WTC11 (cell line): ENCODE measurements around the gene TRRAP. TPM values are rescaled to one million over a fixed set of nuclear protein-coding genes. Genes with fewer than 3 reads are reported as not detected.

Source experiments
- ATAC-seq: fragments of 200-7000 bp; cut with Tn5 transposase; 2 replicates; pipeline ENCODE4 v1.10.0; 2021; ENCODE audit warnings: mild to moderate bottlenecking, moderate library complexity
- CTCF ChIA-PET: fragments of 300-600 bp; sonication (Branson Sonifier 250); formaldehyde crosslinking; loops from one replicate; lab custom pipeline; 2021; ENCODE audit warnings: antibody characterized with exemption; lab: Charles Lee
- POLR2A ChIA-PET: fragments of 350-600 bp; sonication (Branson Sonifier 250); formaldehyde crosslinking; loops from one replicate; lab custom pipeline; 2021; ENCODE audit warnings: antibody characterized with exemption; lab: Charles Lee
- DNase-seq: peaks from one replicate; pipeline ENCODE4 v3.0.0; 2021; ENCODE audit warnings: low spot score
- H3K27ac Mint-ChIP-seq: 2 replicates; pipeline ENCODE4 v1.8.0; 2021; ENCODE audit warnings: mixed read lengths
- H3K27me3 Mint-ChIP-seq: 2 replicates; pipeline ENCODE4 v1.8.0; 2021; ENCODE audit warnings: low read depth, mild to moderate bottlenecking, moderate library complexity, mixed read lengths
- H3K36me3 Mint-ChIP-seq: 2 replicates; pipeline ENCODE4 v1.8.0; 2021; ENCODE audit warnings: mixed read lengths
- H3K4me1 Mint-ChIP-seq: 2 replicates; pipeline ENCODE4 v1.8.0; 2022; ENCODE audit warnings: mixed read lengths
- H3K4me3 Mint-ChIP-seq: 2 replicates; pipeline ENCODE4 v1.8.0; 2021; ENCODE audit warnings: mild to moderate bottlenecking, moderate library complexity, mixed read lengths
- H3K9me3 Mint-ChIP-seq: 2 replicates; pipeline ENCODE4 v1.8.0; 2021; ENCODE audit warnings: mixed read lengths
- AR ChIP-seq: fragments of 250-450 bp; sonication (Bioruptor Pico); IDR thresholded peaks from 2 replicates; pipeline ENCODE4 v1.9.0; 2021; ENCODE audit warnings: mild to moderate bottlenecking
- CREM ChIP-seq: sonication (generic); formaldehyde crosslinking; IDR thresholded peaks from 2 replicates; pipeline ENCODE4 v1.8.1; 2022; ENCODE audit warnings: mild to moderate bottlenecking, missing genetic modification reagents, moderate library complexity
- E2F5 ChIP-seq: sonication (generic); formaldehyde crosslinking; IDR thresholded peaks from 2 replicates; pipeline ENCODE4 v1.8.1; 2022; ENCODE audit warnings: mild to moderate bottlenecking, moderate library complexity, missing genetic modification reagents
- ELF4 ChIP-seq: sonication (generic); formaldehyde crosslinking; IDR thresholded peaks from 2 replicates; pipeline ENCODE4 v1.8.1; 2022; ENCODE audit warnings: low read depth, mild to moderate bottlenecking, moderate library complexity, missing genetic modification reagents
- EMX1 ChIP-seq: fragments of 250-450 bp; sonication (Bioruptor Pico); IDR thresholded peaks from 2 replicates; pipeline ENCODE4 v1.8.0; 2021; ENCODE audit warnings: mild to moderate bottlenecking
- ESRRA ChIP-seq: sonication (generic); formaldehyde crosslinking; IDR thresholded peaks from 2 replicates; pipeline ENCODE4 v1.8.1; 2022; ENCODE audit warnings: mild to moderate bottlenecking, missing genetic modification reagents, borderline replicate concordance
- ETV6 ChIP-seq: sonication (generic); formaldehyde crosslinking; IDR thresholded peaks from 2 replicates; pipeline ENCODE4 v1.8.1; 2022; ENCODE audit warnings: mild to moderate bottlenecking, missing genetic modification reagents
- FOXK1 ChIP-seq: sonication (generic); formaldehyde crosslinking; IDR thresholded peaks from 2 replicates; pipeline ENCODE4 v1.8.0; 2022; ENCODE audit warnings: mild to moderate bottlenecking, moderate library complexity, missing genetic modification reagents
- FOXP4 ChIP-seq: sonication (generic); formaldehyde crosslinking; IDR thresholded peaks from 2 replicates; pipeline ENCODE4 v1.8.0; 2022; ENCODE audit warnings: mild to moderate bottlenecking, missing genetic modification reagents
- GABPB1 ChIP-seq: sonication (generic); formaldehyde crosslinking; IDR thresholded peaks from 2 replicates; pipeline ENCODE4 v1.8.1; 2023; ENCODE audit warnings: mild to moderate bottlenecking, missing genetic modification reagents
- JUN ChIP-seq: sonication (generic); formaldehyde crosslinking; IDR thresholded peaks from 2 replicates; pipeline ENCODE4 v1.8.0; 2023; ENCODE audit warnings: mild to moderate bottlenecking, missing genetic modification reagents
- MAX ChIP-seq: sonication (generic); formaldehyde crosslinking; IDR thresholded peaks from 2 replicates; pipeline ENCODE4 v1.8.0; 2022; ENCODE audit warnings: mild to moderate bottlenecking, missing genetic modification reagents
- MYBL2 ChIP-seq: sonication (generic); formaldehyde crosslinking; IDR thresholded peaks from 2 replicates; pipeline ENCODE4 v1.8.1; 2023; ENCODE audit warnings: mild to moderate bottlenecking, moderate library complexity, missing genetic modification reagents
- PRRX2 ChIP-seq: fragments of 250-450 bp; sonication (Bioruptor Pico); IDR thresholded peaks from 2 replicates; pipeline ENCODE4 v1.8.0; 2021; ENCODE audit warnings: mild to moderate bottlenecking
- TEAD4 ChIP-seq: sonication (generic); formaldehyde crosslinking; IDR thresholded peaks from 2 replicates; pipeline ENCODE4 v1.8.0; 2022; ENCODE audit warnings: mild to moderate bottlenecking, missing genetic modification reagents
- ZNF138 ChIP-seq: sonication (generic); formaldehyde crosslinking; conservative IDR thresholded peaks from 2 replicates; pipeline ENCODE4 v1.8.1; 2022; ENCODE audit warnings: mild to moderate bottlenecking, moderate library complexity, missing genetic modification reagents
- ZNF232 ChIP-seq: sonication (generic); formaldehyde crosslinking; IDR thresholded peaks from 2 replicates; pipeline ENCODE4 v1.8.0; 2022; ENCODE audit warnings: mild to moderate bottlenecking, missing genetic modification reagents
- ZNF263 ChIP-seq: sonication (generic); formaldehyde crosslinking; IDR thresholded peaks from 2 replicates; pipeline ENCODE4 v1.8.1; 2022; ENCODE audit warnings: low read depth, mild to moderate bottlenecking, moderate library complexity, missing genetic modification reagents
- ZNF317 ChIP-seq: sonication (generic); formaldehyde crosslinking; IDR thresholded peaks from 2 replicates; pipeline ENCODE4 v1.8.1; 2023; ENCODE audit warnings: low read depth, mild to moderate bottlenecking, moderate library complexity, missing genetic modification reagents, borderline replicate concordance
- ZNF423 ChIP-seq: fragments of 250-450 bp; sonication (Bioruptor Pico); IDR thresholded peaks from 2 replicates; pipeline ENCODE4 v2.1.2; 2022; ENCODE audit warnings: mild to moderate bottlenecking, moderate library complexity
- ZNF512 ChIP-seq: sonication (generic); formaldehyde crosslinking; IDR thresholded peaks from 2 replicates; pipeline ENCODE4 v1.8.1; 2022; ENCODE audit warnings: missing genetic modification reagents, borderline replicate concordance
- ZNF671 ChIP-seq: fragments of 250-450 bp; sonication (Bioruptor Pico); IDR thresholded peaks from 2 replicates; pipeline ENCODE4 v1.8.0; 2021; ENCODE audit warnings: mild to moderate bottlenecking
- total RNA-seq: library from RNA; stranded (reverse); gene quantifications from 3 replicates; pipeline ENCODE4 v1.2.3, GENCODE V29; 2021

The TRRAP gene
- total RNA-seq, 1 experiment from 2014 or later: 46.5 TPM

- TF ChIP-seq ETV6: no peak
- no peak for TF ChIP-seq CREM (CRISPR knock-in tag)
- no peak for TF ChIP-seq FOXP4 (CRISPR knock-in tag)
- TF ChIP-seq ZNF317 (CRISPR knock-in tag): no peak
- TF ChIP-seq ZNF138: no peak
- TF ChIP-seq ZNF512 (CRISPR knock-in tag): no peak
- no peak for TF ChIP-seq FOXK1 (CRISPR knock-in tag)
Measured at GRCh38 chr7:99050971-99051370, 172.6 kb downstream of the TRRAP start (continued).

GRCh38 chr7:99054781-99055180 is 176.4 kb downstream of the TRRAP start:
- TF ChIP-seq MAX (CRISPR knock-in tag) (no peak), MYBL2 (CRISPR knock-in tag) (no peak), ZNF232 (no peak), ZNF671 (no peak), ESRRA (no peak), GABPB1 (CRISPR knock-in tag) (no peak), AR (CRISPR knock-in tag) (no peak)
- Mint-ChIP-seq H3K9me3 (no peaks in the 10 kb centered on the region), H3K27me3 (no peaks in the 10 kb centered on the region), H3K36me3 (peaks cover 55% of the 10 kb centered on the region), H3K4me3 (no peak overlapping the region), H3K4me1 (no peaks in the 10 kb centered on the region), H3K27ac (no peak overlapping the region)
- ATAC-seq (no peak), DNase-seq (no peak)
- ChIA-PET CTCF (no interaction called here), POLR2A (no interaction called here)

- ATAC-seq (no peak), DNase-seq (no peak)
- H3K4me1 Mint-ChIP-seq: no peaks in the 10 kb centered on the region
- TF ChIP-seq JUN (CRISPR knock-in tag): no peak
- no peak for TF ChIP-seq E2F5 (CRISPR knock-in tag)
- TF ChIP-seq ZNF263 (CRISPR knock-in tag): no peak
- no peak for TF ChIP-seq EMX1
- no peak for TF ChIP-seq ELF4 (CRISPR knock-in tag)
- TF ChIP-seq TEAD4 (CRISPR knock-in tag): no peak
- TF ChIP-seq PRRX2: no peak
- TF ChIP-seq ZNF423: no peak
- POLR2A ChIA-PET: no interaction called here
- H3K27me3 Mint-ChIP-seq: no peaks in the 10 kb centered on the region
- CTCF ChIA-PET: no interaction called here
- H3K4me3 Mint-ChIP-seq: no peak overlapping the region
- no peaks in the 10 kb centered on the region for H3K9me3 Mint-ChIP-seq
- no peak overlapping the region for H3K27ac Mint-ChIP-seq
- H3K36me3 Mint-ChIP-seq: peaks cover 11% of the 10 kb centered on the region; the same call in 1 of the 2 replicates
Measured at GRCh38 chr7:99061001-99061776, 182.9 kb downstream of the TRRAP start.
